HepG2 (cell line): ENCODE measurements around the gene FUOM. TPM values are rescaled to one million over a fixed set of nuclear protein-coding genes. Genes with fewer than 3 reads are reported as not detected.

Experiments
- ATAC-seq: fragments of 200-7000 bp; cut with Tn5 transposase; 3 replicates; pipeline ENCODE4 v1.9.1; 2020; ENCODE audit warnings: mild to moderate bottlenecking, moderate library complexity
- BruUV-seq: library from RNA; stranded (reverse); fragments of 400-500 nt; replicated peaks from 2 replicates; lab custom pipeline; 2021; lab: Mats Ljungman, UMichigan
- CTCF ChIA-PET: fragments of 300-600 bp; formaldehyde crosslinking; extraction: SDS; loops from one replicate; lab custom pipeline; 2021; ENCODE audit warnings: low total read pairs, inconsistent platforms, low intra/inter-chr PET ratio; lab: Yijun Ruan, JAX
- POLR2A ChIA-PET: fragments of 350-600 bp; sonication (Branson Sonifier 250); formaldehyde crosslinking; loops from one replicate; lab custom pipeline; 2020; ENCODE audit warnings: antibody characterized with exemption, inconsistent platforms; lab: Yijun Ruan, JAX
- DNase-seq: peaks from one replicate; pipeline ENCODE4 v3.0.0-alpha.2; 2015; ENCODE audit warnings: low spot score
- FAIRE-seq: peaks from 3 replicates; lab custom pipeline; 2011; peaks lifted over from hg19 to GRCh38; lab: Jason Lieb, UNC
- H2AFZ ChIP-seq: one replicate; pipeline ENCODE4 v1.6.1; 2011; ENCODE audit warnings: low read length, inconsistent platforms
- H3K27ac ChIP-seq: fragments of 300-600 bp; 3 replicates; pipeline ENCODE4 v1.8.0; 2011; ENCODE audit warnings: mixed run types, mild to moderate bottlenecking, mixed read lengths, low read length, inconsistent platforms; ENCODE audit not compliant: insufficient read depth; ENCODE audit errors: extremely low read length
- H3K27me3 ChIP-seq, 2 experiments: fragments of 200-600 bp in 1 of 2; 2 replicates in 1 of 2; 3 replicates in 1 of 2; pipeline versions ENCODE4 v1.6.0 to v1.8.0; 2011; ENCODE audit warnings: low read length in 2 of 2, mild to moderate bottlenecking in 2 of 2, moderate library complexity in 2 of 2, inconsistent platforms in 1 of 2; ENCODE audit not compliant: insufficient read depth in 2 of 2, control insufficient read depth in 1 of 2
- H3K36me3 ChIP-seq, 2 experiments: fragments of 200-600 bp in 1 of 2; replicated peaks in 1 of 2; 2 replicates in 1 of 2; 3 replicates in 1 of 2; pipeline versions ENCODE4 v1.5.1 to v1.8.0; 2011; ENCODE audit warnings: low read length in 2 of 2, inconsistent platforms in 1 of 2; ENCODE audit not compliant: insufficient read depth in 2 of 2, control insufficient read depth in 1 of 2
- H3K4me1 ChIP-seq: 2 replicates; pipeline ENCODE4 v1.5.1; 2012; ENCODE audit warnings: low read length, inconsistent platforms; ENCODE audit not compliant: insufficient read depth
- H3K4me2 ChIP-seq: 2 replicates; pipeline ENCODE4 v1.6.0; 2011; ENCODE audit warnings: low read depth, low read length, inconsistent platforms
- H3K4me3 ChIP-seq, 3 experiments: fragments of 200-600 bp in 1 of 3; sonication (generic), shearing (Covaris generic) in 1 of 3; replicated peaks in 1 of 3; 2 replicates each; pipeline ENCODE4 v1.5.1; 2011 to 2016; ENCODE audit warnings: low read length in 3 of 3, inconsistent platforms in 2 of 3, low read depth in 2 of 3, mild to moderate bottlenecking in 2 of 3, control low read depth in 1 of 3, mixed read lengths in 1 of 3; ENCODE audit not compliant: insufficient read depth in 1 of 3
- H3K79me2 ChIP-seq: one replicate; pipeline ENCODE4 v1.6.1; 2011; ENCODE audit warnings: low read length, inconsistent platforms; ENCODE audit not compliant: insufficient read depth
- H3K9ac ChIP-seq: 2 replicates; pipeline ENCODE4 v1.6.0; 2011; ENCODE audit warnings: mild to moderate bottlenecking, low read depth, low read length, inconsistent platforms; ENCODE audit not compliant: insufficient read depth
- H3K9me3 ChIP-seq: 2 replicates; pipeline ENCODE4 v1.5.1; 2012; ENCODE audit warnings: mild to moderate bottlenecking, low read length
- H4K20me1 ChIP-seq: 2 replicates; pipeline ENCODE4 v1.6.0; 2011; ENCODE audit warnings: inconsistent platforms, mild to moderate bottlenecking, low read length, moderate library complexity; ENCODE audit not compliant: insufficient read depth
- BRD4 ChIP-seq: sonication (generic); formaldehyde crosslinking; IDR thresholded peaks from 2 replicates; pipeline ENCODE4 v1.4.0; 2020; ENCODE audit warnings: missing genetic modification reagents
- CBX2 ChIP-seq, 2 experiments: fragments of 200-600 bp in 1 of 2; sonication (generic); formaldehyde crosslinking in 1 of 2; IDR thresholded peaks; 2 replicates each; pipeline versions ENCODE4 v1.7.0 to v1.8.1; 2018 to 2022; ENCODE audit warnings: low read depth in 2 of 2, low read length in 1 of 2, mild to moderate bottlenecking in 1 of 2, missing genetic modification reagents in 1 of 2
- PPARG ChIP-seq: conservative IDR thresholded peaks from 2 replicates; pipeline ENCODE4 v1.6.1; 2016; ENCODE audit warnings: missing biosample characterization, missing genetic modification reagents
- ZNF264 ChIP-seq: sonication (generic); formaldehyde crosslinking; IDR thresholded peaks from 2 replicates; pipeline ENCODE4 v1.4.0; 2020; ENCODE audit warnings: missing genetic modification reagents
- WGBS: methylation state at CpG from one replicate; pipeline ENCODE4 v1.1.6; 2017; ENCODE audit warnings: low lambda C conversion rate; 5-methylcytosine and 5-hydroxymethylcytosine counted together
- in situ Hi-C: cut with HindIII; loops from 2 replicates; pipeline ENCODE4 v1.10.0; 2017; ENCODE audit warnings: low pct_unique_long_range_greater_than_20kb; ENCODE audit not compliant: extremely low pct_ligation_motif_present
- intact Hi-C: fragments of 100-400 bp; cut with micrococcal nuclease; formaldehyde crosslinking; loops from one replicate; pipeline ENCODE4 v1.10.0; 2022; ENCODE audit not compliant: unreplicated experiment
- polyA plus RNA-seq, 8 experiments: library from polyadenylated mRNA; depleted of rRNA in 3 of 8; stranded (reverse) in 7 of 8; unstranded in 1 of 8; fragments of >200 nt; fragmentation: Illumina TruSeq in 4 of 8; extraction: Trizol in 4 of 8; gene quantifications; 2 replicates each; pipeline versions ENCODE4 v1.2.1 to v1.2.3, GENCODE V29; 2011 to 2016; ENCODE audit warnings: low read depth in 4 of 8, missing spikeins in 1 of 8, mixed read lengths in 1 of 8; ENCODE audit not compliant: insufficient read depth in 1 of 8
- total RNA-seq, 5 experiments: library from RNA; depleted of rRNA; stranded (reverse); fragments of >200 nt; fragmentation: Illumina TruSeq; extraction: Trizol; gene quantifications; 2 replicates each; pipeline ENCODE4 v1.2.3, GENCODE V29; 2016; ENCODE audit warnings: low read depth in 1 of 5
- TF ChIP-seq, protein P1 (sequence below): sonication (generic); formaldehyde crosslinking; IDR thresholded peaks from 2 replicates; pipeline ENCODE4 v1.4.0; 2020; ENCODE audit warnings: missing genetic modification reagents
- TF ChIP-seq, protein P2 (sequence below): sonication (generic); formaldehyde crosslinking; IDR thresholded peaks from 2 replicates; pipeline ENCODE4 v1.4.0; 2020; ENCODE audit warnings: missing genetic modification reagents, borderline replicate concordance

Gene FUOM
- total and polyA plus RNA-seq, 2 of the 13 experiments (the other 11 are each of a cell fraction or from before 2014, with no cell fraction given), result 27.5 to 60.4 TPM

DNA sequence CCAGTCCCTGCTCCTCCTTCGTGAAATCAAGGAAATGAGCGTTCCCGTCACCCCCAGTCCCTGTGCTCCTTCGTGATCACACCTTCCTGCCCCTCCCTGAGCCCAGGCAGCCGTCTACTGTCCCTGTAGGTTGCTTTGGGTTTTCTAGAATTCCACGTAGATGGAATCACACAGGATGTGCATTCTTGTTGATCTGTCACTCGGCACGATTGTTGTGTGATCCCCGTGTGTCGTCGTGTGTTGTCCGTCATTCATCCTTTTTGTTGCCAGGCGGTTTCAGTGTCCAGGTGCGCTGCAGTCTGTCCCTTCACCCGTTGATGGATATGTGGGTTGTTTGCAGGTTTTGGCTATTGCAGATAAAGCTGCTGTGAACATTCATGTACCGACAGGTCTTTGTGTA lies 45.5 kb upstream of the FUOM start:
- Histone ChIP-seq H3K4me3 (no peak overlapping the region), H3K36me3 (peaks cover 11 to 52% of the 10 kb centered on the region in 2 experiments; a peak in 4 of 5 replicates), H3K79me2 (peaks cover 21% of the 10 kb centered on the region), H3K9me3 (no peaks in the 10 kb centered on the region), H3K9ac (no peak overlapping the region), H3K27me3 (no peaks in the 10 kb centered on the region), H3K27ac (no peak overlapping the region), H3K4me1 (no peaks in the 10 kb centered on the region), H2AFZ (no peak overlapping the region), H3K4me2 (no peak overlapping the region), H4K20me1 (no peaks in the 10 kb centered on the region)
- ATAC-seq (no peak), FAIRE-seq (no peak), DNase-seq (no peak)
- in situ Hi-C loops, result no loop called here
- 90% methylated on average over 16 of the region's 16 CpGs for WGBS
- TF ChIP-seq, protein P1, sequence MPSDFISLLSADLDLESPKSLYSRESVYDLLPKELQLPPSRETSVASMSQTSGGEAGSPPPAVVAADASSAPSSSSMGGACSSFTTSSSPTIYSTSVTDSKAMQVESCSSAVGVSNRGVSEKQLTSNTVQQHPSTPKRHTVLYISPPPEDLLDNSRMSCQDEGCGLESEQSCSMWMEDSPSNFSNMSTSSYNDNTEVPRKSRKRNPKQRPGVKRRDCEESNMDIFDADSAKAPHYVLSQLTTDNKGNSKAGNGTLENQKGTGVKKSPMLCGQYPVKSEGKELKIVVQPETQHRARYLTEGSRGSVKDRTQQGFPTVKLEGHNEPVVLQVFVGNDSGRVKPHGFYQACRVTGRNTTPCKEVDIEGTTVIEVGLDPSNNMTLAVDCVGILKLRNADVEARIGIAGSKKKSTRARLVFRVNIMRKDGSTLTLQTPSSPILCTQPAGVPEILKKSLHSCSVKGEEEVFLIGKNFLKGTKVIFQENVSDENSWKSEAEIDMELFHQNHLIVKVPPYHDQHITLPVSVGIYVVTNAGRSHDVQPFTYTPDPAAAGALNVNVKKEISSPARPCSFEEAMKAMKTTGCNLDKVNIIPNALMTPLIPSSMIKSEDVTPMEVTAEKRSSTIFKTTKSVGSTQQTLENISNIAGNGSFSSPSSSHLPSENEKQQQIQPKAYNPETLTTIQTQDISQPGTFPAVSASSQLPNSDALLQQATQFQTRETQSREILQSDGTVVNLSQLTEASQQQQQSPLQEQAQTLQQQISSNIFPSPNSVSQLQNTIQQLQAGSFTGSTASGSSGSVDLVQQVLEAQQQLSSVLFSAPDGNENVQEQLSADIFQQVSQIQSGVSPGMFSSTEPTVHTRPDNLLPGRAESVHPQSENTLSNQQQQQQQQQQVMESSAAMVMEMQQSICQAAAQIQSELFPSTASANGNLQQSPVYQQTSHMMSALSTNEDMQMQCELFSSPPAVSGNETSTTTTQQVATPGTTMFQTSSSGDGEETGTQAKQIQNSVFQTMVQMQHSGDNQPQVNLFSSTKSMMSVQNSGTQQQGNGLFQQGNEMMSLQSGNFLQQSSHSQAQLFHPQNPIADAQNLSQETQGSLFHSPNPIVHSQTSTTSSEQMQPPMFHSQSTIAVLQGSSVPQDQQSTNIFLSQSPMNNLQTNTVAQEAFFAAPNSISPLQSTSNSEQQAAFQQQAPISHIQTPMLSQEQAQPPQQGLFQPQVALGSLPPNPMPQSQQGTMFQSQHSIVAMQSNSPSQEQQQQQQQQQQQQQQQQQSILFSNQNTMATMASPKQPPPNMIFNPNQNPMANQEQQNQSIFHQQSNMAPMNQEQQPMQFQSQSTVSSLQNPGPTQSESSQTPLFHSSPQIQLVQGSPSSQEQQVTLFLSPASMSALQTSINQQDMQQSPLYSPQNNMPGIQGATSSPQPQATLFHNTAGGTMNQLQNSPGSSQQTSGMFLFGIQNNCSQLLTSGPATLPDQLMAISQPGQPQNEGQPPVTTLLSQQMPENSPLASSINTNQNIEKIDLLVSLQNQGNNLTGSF (CRISPR knock-in tag), result no peak
- TF ChIP-seq, protein P2, sequence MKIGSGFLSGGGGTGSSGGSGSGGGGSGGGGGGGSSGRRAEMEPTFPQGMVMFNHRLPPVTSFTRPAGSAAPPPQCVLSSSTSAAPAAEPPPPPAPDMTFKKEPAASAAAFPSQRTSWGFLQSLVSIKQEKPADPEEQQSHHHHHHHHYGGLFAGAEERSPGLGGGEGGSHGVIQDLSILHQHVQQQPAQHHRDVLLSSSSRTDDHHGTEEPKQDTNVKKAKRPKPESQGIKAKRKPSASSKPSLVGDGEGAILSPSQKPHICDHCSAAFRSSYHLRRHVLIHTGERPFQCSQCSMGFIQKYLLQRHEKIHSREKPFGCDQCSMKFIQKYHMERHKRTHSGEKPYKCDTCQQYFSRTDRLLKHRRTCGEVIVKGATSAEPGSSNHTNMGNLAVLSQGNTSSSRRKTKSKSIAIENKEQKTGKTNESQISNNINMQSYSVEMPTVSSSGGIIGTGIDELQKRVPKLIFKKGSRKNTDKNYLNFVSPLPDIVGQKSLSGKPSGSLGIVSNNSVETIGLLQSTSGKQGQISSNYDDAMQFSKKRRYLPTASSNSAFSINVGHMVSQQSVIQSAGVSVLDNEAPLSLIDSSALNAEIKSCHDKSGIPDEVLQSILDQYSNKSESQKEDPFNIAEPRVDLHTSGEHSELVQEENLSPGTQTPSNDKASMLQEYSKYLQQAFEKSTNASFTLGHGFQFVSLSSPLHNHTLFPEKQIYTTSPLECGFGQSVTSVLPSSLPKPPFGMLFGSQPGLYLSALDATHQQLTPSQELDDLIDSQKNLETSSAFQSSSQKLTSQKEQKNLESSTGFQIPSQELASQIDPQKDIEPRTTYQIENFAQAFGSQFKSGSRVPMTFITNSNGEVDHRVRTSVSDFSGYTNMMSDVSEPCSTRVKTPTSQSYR (CRISPR knock-in tag), result no peak
- TF ChIP-seq ZNF264 (CRISPR knock-in tag) (no peak), PPARG (CRISPR knock-in tag) (no peak), CBX2 (IDR thresholded peaks at IDR 0.05; ENCODE audit: low read depth, low read length) (no peak), CBX2 (CRISPR knock-in tag; IDR thresholded peaks at IDR 0.05; ENCODE audit: low read depth) (no peak), BRD4 (CRISPR knock-in tag) (no peak)
- ChIA-PET CTCF (no interaction called here), POLR2A (no interaction called here)
- BruUV-seq, result no TSS peak
- intact Hi-C loops, result no loop called here
